ENCODE measurements around the gene CPT1B. TPM values are rescaled to one million over a fixed set of nuclear protein-coding genes. Genes with fewer than 3 reads are reported as not detected.
A peak's percentile ranks its signal among the peaks of the same experiment; 100 is the strongest.

The CPT1B gene
- total and polyA plus RNA-seq, 2 of the 8 experiments (the other 6 are each of a cell fraction or from before 2014, with no cell fraction given) = 34.2 to 36.2 TPM

- FAIRE-seq (no peak), DNase-seq (ENCODE audit: low read depth in 1 of 2, low spot score in 2 of 2) (no peak)
- POLR2A ChIA-PET (ENCODE audit: partially characterized antibody) = interaction anchor here (1.0 kb wide), 1 partner anchor 60 kb away, joined by 4 read pairs; no protein-coding TSS in a partner anchor
- whole genome bisulfite sequencing, 2 experiments (ENCODE audit: extremely low coverage in 1 of 2, insufficient coverage in 1 of 2, insufficient read length in 1 of 2, insufficient replicate concordance in 2 of 2, low coverage in 1 of 2, low lambda C conversion rate in 2 of 2, missing lambda C conversion rate in 1 of 2) = 5% methylated on average over 22 of the region's 70 CpGs; no CpG with 5 or more reads in 1 of the 2 experiments
- Histone ChIP-seq H3K9me3 (ENCODE audit: insufficient read depth in 2 of 2, low read depth in 1 of 2, low read length in 1 of 2) (no peaks in the 10 kb centered on the region), H3K9ac (replicated peaks in 1 of 4; ENCODE audit: extremely low read depth in 1 of 4, low read depth in 3 of 4, low read length in 3 of 4) (no peak overlapping the region), H2BK15ac (ENCODE audit: low read length) (no peak overlapping the region), H3K27ac (ENCODE audit: low read depth, low read length) (no peak overlapping the region), H3K14ac (ENCODE audit: insufficient read length) (no peak overlapping the region), H2BK20ac (ENCODE audit: low read length) (no peak overlapping the region), H3K79me2 (ENCODE audit: control insufficient read depth in 1 of 2, insufficient read depth in 2 of 2, low read length in 2 of 2) (no peaks in the 10 kb centered on the region), H3K4me1 (replicated peaks in 1 of 4; ENCODE audit: control insufficient read depth in 3 of 4, insufficient read depth in 4 of 4, low read length in 3 of 4) (peaks cover 0 to 16% (median 4%) of the 10 kb centered on the region in 4 experiments; a peak in 5 of 7 replicates), H3K36me3 (ENCODE audit: control insufficient read depth in 2 of 4, insufficient read depth in 4 of 4, low read length in 3 of 4) (peaks cover 0 to 3% (median 0%) of the 10 kb centered on the region in 4 experiments; a peak in 1 of 8 replicates), H4K5ac (ENCODE audit: insufficient read length, low read depth, low read length) (no peak overlapping the region), H3K18ac (ENCODE audit: extremely low read depth, low read length) (no peak overlapping the region), H3K79me1 (ENCODE audit: low read depth, low read length) (no peaks in the 10 kb centered on the region), H3K4me3 (ENCODE audit: extremely low read depth in 1 of 4, insufficient read depth in 2 of 4, low read depth in 3 of 4, low read length in 4 of 4) (peak overlapping the region in 3 of 4 experiments; percentile 26 to 55 (median 27); a peak in 6 of 8 replicates), H3K23me2 (ENCODE audit: low read depth, low read length) (peaks cover 2% of the 10 kb centered on the region; the same call in 1 of the 2 replicates), H3K56ac (replicated peaks; ENCODE audit: insufficient read length, low read depth, low read length) (no peak overlapping the region), H2BK12ac (ENCODE audit: low read depth, low read length) (no peak overlapping the region), H2AFZ (ENCODE audit: low read length) (no peak overlapping the region), H4K91ac (replicated peaks; ENCODE audit: insufficient read length, low read length) (no peak overlapping the region), H2AK5ac (ENCODE audit: low read depth, low read length) (no peak overlapping the region), H2BK120ac (replicated peaks; ENCODE audit: low read depth, low read length) (no peak overlapping the region), H4K20me1 (replicated peaks in 1 of 2; ENCODE audit: control insufficient read depth in 1 of 2, insufficient read depth in 2 of 2, low read length in 2 of 2) (peaks cover 11 to 15% of the 10 kb centered on the region in 2 experiments), H3K23ac (ENCODE audit: insufficient read length) (no peak overlapping the region), H3K4ac (replicated peaks; ENCODE audit: insufficient read length, low read depth, low read length) (no peak overlapping the region), H2BK5ac (ENCODE audit: low read depth, low read length) (no peak overlapping the region), H4K8ac (ENCODE audit: extremely low read depth, insufficient read depth, low read length) (peak overlapping the region; percentile 51; the same call in 1 of the 2 replicates), H3K27me3 (replicated peaks in 1 of 4; ENCODE audit: control insufficient read depth in 3 of 4, extremely low read depth in 1 of 4, insufficient read depth in 3 of 4, low read length in 3 of 4) (peaks cover 54 to 77% (median 65%) of the 10 kb centered on the region in 4 experiments; a peak in 6 of 7 replicates), H3K4me2 (ENCODE audit: insufficient read depth in 1 of 2, low read depth in 2 of 2, low read length in 2 of 2) (peak overlapping the region; percentile 29 to 64)
- CTCF ChIA-PET (ENCODE audit: partially characterized antibody) = interaction anchor here (0.7 to 2.5 kb wide), 5 partner anchors 9 to 25 kb away, joined by 3 to 9 read pairs (median 3); partner anchors contain the start of gene CPT1B
- TF ChIP-seq RAD21 (IDR thresholded peaks at IDR 0.05 in 1 of 2, conservative IDR thresholded peaks at IDR 0.05 in 1 of 2; ENCODE audit: low read depth in 2 of 2, low read length in 2 of 2) (no peak), E2F6 (IDR thresholded peaks at IDR 0.05) (0 out of 2 replicates have a peak, but pooled peaks have one; percentile 9), PHF8 (conservative IDR thresholded peaks at IDR 0.05; ENCODE audit: low read depth, low read length) (no peak), SIRT6 (IDR thresholded peaks at IDR 0.05; ENCODE audit: low read length) (no peak), EZH2 (IDR thresholded peaks at IDR 0.05; ENCODE audit: low read depth, low read length, severe bottlenecking) (peak; percentile 91), SUZ12 (IDR thresholded peaks at IDR 0.05; ENCODE audit: low read length) (peak; percentile 92), FOSL1 (IDR thresholded peaks at IDR 0.05; ENCODE audit: insufficient read depth, low read depth, low read length) (no peak)
- TF ChIP-seq, protein P1, sequence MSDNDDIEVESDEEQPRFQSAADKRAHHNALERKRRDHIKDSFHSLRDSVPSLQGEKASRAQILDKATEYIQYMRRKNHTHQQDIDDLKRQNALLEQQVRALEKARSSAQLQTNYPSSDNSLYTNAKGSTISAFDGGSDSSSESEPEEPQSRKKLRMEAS (IDR thresholded peaks at IDR 0.05) = 0 out of 2 replicates have a peak, but pooled peaks have one; percentile 29
Measured at GRCh38 chr22:50603511-50604255, 25.5 kb upstream of the CPT1B start.
